Liver (tissue), 3 donors: ENCODE data around the gene AHRR.

Experiments used
- CTCF ChIP-seq: fragments of 150-350 bp; IDR thresholded peaks from 2 replicates; pipeline ENCODE4 v1.5.1; 2017; ENCODE audit warnings: improper control_type of control experiment, low read depth, low read length; ENCODE audit not compliant: missing input control
- SP1 ChIP-seq: IDR thresholded peaks from 2 replicates; pipeline ENCODE4 v1.6.1; 2018; ENCODE audit warnings: antibody characterized with exemption, mild to moderate bottlenecking
- donor health status: healthy.
- donor health status: healthy.

GRCh38 chr5:466661-467310, 145.3 kb downstream of the AHRR start:
- TF ChIP-seq CTCF, result no peak
- TF ChIP-seq SP1, result no peak
